Adrenal gland (tissue), 5 donors: ENCODE data around the gene FSTL5.

ENCODE experiments used
- CTCF ChIP-seq, 6 experiments: fragments of 450-650 bp in 4 of 6; fragments of 200-600 bp in 2 of 6; sonication (generic) in 1 of 6; IDR thresholded peaks; 1 replicate in 5 of 6; 2 replicates in 1 of 6; pipeline versions ENCODE4 v1.5.1 to v1.8.0; 2016 to 2021; ENCODE audit warnings: antibody characterized with exemption in 6 of 6, mild to moderate bottlenecking in 2 of 6, moderate library complexity in 1 of 6
- POLR2A ChIP-seq, 2 donors: fragments of 450-650 bp; IDR thresholded peaks; one replicate each; pipeline ENCODE4 v1.6.1; 2017; ENCODE audit warnings: antibody characterized with exemption in 2 of 2, mild to moderate bottlenecking in 2 of 2, moderate library complexity in 1 of 2
- donor health status: DM: no; HTN: no; CAD: no.

- TF ChIP-seq CTCF (IDR thresholded peaks at IDR 0.05), result no peak
- no peak for TF ChIP-seq POLR2A (IDR thresholded peaks at IDR 0.05)
These were observed 47.6 kb downstream of the FSTL5 start for GRCh38 chr4:162116095-162116779.
